Right ventricle myocardium superior (tissue), 1 donor: ENCODE measurements around the gene BANF1. TPM values are rescaled to one million over a fixed set of nuclear protein-coding genes. Genes with fewer than 3 reads are reported as not detected.

Experiments used
- ATAC-seq: fragments of 200-7000 bp; cut with Tn5 transposase; one replicate; pipeline ENCODE4 v1.9.1; 2020; ENCODE audit warnings: mild to moderate bottlenecking; ENCODE audit not compliant: poor library complexity
- DNase-seq: peaks from one replicate; pipeline ENCODE4 v3.0.0-alpha.2; 2020
- intact Hi-C: fragments of 100-400 bp; cut with DNase I; formaldehyde crosslinking; loops from one replicate; pipeline ENCODE4 v1.11.2; 2022
- total RNA-seq: library from RNA; stranded (reverse); fragmentation: NEBNext Ultra II Directional; extraction: Animal tissue kit (Norgen Biotek cat#: 25700); gene quantifications from one replicate; pipeline ENCODE4 v1.2.1, GENCODE V29; 2021
- donor health status: DM: no; HTN: yes; CAD: no; lungs with severe emphysema.

The BANF1 gene
- total RNA-seq, 1 donor from 2014 or later: 256 TPM

DNA sequence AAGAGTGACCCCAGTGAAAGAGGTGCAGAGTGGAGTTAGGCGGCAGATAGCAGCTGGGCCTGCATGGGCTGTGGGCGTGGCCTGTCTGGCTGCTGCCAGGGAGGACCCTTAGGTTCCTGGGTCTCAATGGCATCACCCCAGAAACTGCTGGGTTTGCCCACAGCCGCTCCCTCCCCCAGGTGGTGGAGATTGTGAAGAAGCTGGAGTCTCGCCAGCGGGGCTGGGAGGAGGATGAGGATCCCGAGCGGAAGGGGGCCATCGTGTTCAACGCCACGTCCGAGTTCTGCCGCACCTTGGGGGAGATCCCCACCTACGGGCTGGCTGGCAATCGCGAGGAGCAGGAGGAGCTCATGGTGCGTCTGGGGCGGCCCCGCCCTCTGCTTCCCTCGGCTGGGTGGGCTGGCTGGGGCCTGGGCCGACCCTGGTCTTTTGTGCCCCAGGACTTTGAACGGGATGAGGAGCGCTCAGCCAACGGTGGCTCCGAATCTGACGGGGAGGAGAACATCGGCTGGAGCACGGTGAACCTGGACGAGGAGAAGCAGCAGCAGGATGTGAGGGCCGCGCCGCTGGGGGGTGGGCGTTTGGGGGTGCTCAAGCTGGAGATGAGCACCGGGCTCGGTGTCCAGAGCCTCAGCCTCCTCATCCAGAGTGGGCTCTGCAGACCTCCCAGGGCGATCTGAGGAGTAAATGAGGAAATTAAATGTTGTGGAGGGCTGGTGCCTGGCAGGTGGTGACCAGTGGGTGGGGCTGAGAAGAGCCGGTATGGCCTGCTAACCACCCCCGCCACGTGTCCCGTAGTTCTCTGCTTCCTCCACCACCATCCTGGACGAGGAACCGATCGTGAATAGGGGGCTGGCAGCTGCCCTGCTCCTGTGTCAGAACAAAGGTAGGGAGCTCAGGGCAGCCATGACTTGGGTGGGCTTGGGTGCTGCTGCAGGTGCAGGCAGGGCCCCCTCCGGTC lies 25.8 kb upstream of the BANF1 start:
- no peak for DNase-seq
- intact Hi-C loops: no loop called here
- ATAC-seq: no peak

DNA sequence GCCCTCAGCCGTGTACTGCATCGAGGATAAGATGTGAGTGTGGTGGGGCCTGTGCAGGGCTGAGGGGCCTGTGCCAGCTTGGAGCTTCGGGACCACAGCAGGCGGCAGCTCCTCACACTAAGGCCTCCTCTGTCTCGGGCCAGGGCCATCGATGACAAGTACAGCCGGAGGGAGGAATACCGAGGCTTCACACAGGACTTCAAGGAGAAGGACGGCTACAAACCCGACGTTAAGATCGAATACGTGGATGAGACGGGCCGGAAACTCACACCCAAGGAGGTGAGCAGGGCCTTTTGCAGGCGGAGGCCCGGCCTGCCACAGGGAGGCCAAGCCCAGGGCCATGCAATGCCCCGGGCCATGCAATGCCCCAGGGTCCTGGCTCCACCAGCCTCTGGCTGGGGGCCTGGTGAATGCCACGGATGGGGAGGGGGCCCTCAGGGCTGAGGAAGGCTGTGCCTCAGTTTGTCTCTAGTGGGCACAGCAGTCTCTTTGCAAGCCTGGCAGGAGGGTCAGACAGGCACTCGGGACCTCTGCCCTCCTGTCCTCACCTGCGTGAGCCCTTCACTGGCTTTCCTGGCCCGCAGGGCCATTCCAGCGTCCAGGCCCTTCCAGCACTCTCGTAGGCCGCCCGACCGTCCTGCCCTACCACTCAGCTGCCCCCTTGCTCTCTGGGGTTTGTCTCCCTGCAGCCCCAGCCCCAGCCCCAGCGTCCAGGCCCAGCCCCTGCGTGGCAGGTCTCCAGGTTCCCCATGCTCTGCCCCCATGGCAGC lies 24.5 kb upstream of the BANF1 start:
- DNase-seq (no peak), ATAC-seq (no peak)
- intact Hi-C loops: no loop called here

DNA sequence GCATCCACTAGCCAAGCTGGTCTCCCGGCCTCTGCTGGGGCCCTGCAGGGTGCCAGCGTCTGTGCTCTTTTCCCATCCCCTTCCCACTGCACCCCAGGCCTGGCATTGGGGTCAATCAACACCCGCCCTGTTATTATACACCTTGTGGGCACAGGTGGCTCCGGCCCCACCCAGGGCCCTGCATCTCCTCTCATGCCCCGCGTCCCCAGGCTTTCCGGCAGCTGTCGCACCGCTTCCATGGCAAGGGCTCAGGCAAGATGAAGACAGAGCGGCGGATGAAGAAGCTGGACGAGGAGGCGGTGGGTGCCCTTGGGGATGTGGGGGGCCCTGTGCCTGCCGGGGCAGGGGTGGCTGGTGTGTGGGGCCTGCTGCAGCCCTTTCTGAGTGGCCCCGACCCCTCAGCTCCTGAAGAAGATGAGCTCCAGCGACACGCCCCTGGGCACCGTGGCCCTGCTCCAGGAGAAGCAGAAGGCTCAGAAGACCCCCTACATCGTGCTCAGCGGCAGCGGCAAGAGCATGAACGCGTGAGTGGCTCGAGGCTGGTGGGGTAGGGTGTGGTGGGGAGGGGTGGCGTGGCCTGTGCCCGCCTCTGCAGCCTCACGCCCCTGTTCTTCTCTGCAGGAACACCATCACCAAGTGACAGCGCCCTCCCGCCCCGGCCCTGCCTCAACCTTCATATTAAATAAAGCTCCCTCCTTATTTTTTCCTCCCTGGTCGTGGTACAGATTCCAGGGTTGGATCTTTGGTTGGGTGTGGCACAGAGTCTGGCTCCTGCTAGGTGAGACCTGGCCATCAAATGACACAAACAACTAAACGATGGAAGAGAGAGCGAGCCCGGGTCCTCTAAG lies 23.7 kb upstream of the BANF1 start:
- DNase-seq: no peak
- intact Hi-C loops: no loop called here
- ATAC-seq: no peak

DNA sequence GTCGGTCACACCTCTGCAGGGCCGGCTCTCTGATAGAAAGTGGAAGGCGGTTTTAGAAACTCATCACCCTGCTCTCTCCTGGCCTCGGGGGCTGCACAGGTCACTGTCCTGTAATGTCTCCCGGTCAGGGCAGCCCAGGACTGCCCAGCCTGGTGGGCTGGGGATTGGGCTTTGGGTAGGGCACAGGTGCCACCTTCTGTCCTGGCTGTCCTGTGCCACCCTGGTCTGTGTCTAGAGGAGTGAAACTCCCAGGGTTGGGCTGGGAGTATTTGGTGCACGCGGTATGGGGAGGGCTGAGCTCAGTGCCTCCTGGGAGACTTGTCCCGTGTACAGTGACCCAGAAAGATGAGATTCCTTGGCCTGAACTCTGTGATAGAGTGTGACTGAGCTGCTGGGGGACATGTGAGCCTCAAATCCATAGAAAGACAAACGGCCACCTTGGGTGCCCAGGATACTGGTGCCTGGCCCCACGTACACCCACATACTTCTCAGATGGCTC lies 23.0 kb upstream of the BANF1 start:
- ATAC-seq: no peak
- intact Hi-C loops: no loop called here
- DNase-seq: no peak

DNA sequence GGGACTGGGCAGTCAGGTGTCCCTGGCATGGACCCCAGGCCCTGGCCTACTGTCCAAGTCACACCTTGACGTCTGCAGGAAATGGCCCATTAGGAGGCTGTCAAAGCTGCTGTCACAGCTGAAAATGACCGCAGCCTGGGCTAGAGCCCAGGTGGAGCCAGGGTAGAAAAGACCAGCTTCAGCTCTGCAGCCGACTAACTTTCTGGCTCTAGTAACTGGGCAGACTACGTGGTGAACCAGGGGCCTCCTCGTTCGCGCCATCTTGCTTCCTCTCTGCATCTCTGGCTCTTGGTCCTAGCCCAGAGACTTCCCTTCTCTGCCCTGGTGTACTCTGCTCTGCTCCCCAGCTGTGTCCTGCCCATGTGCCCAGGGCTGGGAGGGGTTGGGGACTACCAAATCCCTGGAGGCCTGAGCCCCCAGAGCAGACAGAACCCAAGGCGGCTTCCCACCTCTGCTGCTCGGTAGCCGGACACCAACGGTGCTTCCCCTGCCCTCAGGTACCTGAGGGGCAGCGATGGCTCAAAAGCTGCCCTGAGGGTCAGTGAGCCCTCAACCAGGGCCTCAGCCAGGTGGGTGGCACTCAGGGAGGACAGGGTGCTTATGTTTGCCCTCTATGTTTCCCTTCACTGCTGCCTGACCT lies 21.1 kb upstream of the BANF1 start:
- DNase-seq (no peak), ATAC-seq (peak; percentile 4)
- intact Hi-C loops: no loop called here

DNA sequence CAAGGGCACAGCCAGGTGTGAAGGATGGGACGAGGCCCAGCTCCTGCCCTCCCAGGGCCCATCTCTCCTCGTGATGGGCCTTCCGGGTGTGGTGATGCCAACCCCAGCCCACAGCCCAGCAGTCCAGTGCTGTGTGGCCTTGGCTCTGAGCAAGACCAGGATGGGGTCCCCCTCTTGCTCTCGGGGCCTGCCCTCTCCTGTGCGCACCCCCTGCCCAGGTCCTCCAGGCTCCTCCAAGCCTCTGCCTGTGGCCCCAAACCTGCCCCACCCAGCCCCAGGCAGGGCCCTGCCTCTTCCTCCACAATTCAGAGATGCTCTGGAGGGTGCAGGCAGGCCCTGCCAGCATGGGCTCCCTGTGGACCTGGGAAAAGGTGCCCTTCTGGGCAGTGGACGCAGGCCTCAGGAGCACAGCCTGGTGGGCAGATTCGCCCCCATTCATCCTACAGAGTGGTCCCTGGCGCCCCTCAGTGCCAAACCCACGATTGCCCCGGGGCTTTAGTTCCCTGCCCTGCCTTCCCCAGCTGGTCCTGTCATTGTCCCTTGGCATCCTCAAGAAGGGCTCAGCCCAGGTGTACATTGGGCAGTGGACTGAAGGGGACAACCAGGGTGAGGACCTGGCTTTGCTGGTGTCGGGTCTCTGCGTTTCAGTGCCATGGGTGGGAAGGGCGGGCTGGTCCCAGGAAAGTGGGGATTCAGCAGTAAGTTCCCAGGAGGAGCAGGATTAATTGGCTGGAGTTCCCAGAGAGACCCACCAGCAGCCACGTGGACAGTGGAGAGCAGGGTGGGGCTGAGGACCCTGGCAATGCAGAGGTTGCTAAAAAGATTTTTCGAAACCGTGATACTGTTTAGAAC lies 20.1 kb upstream of the BANF1 start:
- no peak for DNase-seq
- intact Hi-C loops: no loop called here
- no peak for ATAC-seq

DNA sequence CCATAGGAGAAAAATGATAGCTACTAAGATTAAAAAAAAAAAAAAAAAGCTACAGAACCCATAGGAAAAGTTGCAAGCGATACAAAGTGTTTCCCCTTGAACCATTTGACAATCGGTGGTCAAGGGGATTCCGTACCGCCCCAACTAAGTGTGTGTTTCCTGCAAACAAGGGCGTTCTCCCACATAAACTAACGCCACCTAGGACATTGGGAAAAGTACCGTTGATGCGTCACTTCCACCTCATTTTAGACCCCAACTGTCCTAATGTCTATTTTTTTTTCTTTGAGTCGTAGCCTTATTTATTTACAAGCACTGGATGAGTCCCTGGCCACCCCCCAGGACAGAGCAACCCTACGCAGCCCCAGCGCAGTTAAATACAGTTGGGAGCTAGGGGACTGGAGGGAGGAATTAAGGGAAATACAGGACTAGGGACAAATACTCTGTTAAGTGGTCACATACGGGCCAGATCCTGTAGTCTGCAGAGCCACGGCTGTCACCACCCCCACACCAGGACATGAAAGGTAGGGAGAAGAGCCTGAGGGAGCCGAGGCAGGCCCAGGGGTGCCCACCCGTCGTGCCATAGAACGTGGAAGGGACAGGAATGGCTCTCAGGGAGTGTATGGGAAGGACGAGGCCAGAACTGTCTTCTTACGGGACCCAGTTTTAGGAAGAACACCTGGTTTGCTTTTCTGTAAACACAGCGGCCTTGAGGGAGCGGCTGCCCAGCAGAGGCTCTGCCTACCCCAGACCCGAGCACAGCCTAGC lies 19.3 kb upstream of the BANF1 start:
- ATAC-seq (no peak), DNase-seq (no peak)
- intact Hi-C loops: no loop called here

DNA sequence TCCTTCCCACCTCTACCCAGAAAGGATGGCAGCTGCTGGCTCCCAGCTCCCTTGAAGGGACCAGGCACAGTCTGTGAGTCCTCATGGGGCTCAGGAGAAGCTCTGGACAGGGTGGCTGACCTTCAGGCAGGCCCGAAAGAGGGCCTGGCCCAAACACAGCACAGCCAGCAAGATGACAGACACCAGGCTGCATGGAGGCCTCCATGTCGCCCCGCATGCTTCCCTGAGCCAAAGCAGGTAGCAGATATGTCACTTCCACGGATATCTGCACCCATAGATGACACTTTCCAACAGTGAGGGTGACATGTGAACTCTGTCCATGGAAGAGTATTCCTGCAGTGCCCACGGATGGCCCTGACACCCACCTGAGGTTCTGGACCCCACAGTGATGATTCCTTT lies 18.7 kb upstream of the BANF1 start:
- ATAC-seq (no peak), DNase-seq (no peak)
- intact Hi-C loops: no loop called here

DNA sequence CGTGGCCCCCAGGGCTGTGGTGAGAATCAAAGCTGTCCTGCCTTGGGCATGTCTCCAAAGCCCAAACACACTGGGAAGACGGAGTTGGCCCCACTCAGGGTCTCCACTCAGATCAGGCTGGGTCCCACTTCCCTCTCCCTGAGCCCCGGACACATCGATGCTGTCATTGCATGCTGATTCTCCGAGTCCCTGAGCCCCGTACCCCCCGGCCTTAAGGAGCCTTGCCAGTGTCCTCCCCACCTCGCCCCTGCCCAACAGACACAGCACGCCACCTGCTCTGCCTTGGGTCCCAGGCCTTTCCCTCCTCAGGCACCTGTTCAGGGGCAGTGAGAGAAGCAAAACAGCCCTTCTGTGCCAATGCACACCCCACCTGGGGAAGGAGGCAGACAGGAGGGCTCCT lies 15.0 kb upstream of the BANF1 start:
- ATAC-seq (no peak), DNase-seq (no peak)
- intact Hi-C loops: loop anchor here (2.0 to 5.0 kb wide), 2 partner anchors 101 to 280 kb away; no protein-coding TSS in a partner anchor

DNA sequence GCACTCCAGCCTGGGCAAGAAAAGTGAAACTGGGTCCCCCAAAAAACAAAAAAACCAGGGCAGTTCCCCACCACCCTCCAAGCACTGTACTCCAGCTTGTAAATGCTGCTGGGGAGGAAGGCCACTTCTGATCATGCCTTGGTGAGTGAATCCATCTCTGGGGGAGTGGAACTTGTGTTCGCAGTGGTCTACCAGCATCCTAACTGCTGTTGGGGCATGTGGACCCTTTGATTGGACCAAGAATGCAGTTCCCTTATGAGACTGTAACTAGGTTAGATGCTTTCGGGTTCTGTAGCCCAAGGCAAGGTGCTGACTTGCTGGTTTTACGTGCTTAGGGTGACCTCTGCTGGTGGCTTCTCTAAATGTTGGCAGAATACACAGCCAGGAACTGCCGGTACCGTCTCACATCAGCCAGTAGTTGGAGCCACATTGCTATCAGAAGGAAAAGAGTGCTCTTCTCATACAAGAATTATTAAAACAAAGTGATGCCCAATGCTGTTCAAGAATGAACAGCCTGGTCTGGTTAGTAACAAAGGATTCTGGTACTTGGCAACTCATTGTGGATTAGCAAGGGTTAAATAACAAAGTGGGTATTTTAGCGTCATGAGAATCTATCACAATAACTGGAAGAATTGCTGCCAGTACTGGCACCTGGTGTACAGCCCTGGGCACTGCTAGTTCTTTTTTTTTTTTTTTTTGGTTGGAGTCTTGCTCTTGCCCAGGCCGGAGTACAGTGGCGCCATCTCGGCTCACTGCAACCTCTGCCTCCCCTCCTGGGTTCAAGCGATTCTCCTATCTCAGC lies 13.3 kb upstream of the BANF1 start:
- DNase-seq (peak; percentile 82), ATAC-seq (peak; percentile 99)
- intact Hi-C loops: loop anchor here (5.0 kb wide), 1 partner anchor 282 kb away; no protein-coding TSS in a partner anchor

DNA sequence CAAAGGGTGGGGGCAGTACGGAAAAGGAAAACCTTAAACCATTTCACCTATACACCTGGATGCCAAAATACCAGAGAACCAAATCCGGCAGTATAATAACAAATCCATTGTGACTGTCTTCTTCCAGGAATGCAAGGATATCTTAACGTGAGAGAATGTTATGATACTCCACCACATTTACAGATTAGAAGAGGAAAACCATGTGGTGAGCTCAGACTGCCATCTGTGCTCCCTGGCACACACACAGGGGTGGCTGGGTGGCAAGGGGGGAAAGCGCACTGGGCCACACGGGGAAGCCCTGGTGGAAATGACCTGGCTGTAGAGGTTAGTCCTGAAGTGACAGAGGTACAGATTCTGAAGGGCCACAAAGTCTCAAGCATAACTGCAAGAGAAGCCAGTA lies 10.2 kb upstream of the BANF1 start:
- DNase-seq (no peak), ATAC-seq (no peak)
- intact Hi-C loops: no loop called here

DNA sequence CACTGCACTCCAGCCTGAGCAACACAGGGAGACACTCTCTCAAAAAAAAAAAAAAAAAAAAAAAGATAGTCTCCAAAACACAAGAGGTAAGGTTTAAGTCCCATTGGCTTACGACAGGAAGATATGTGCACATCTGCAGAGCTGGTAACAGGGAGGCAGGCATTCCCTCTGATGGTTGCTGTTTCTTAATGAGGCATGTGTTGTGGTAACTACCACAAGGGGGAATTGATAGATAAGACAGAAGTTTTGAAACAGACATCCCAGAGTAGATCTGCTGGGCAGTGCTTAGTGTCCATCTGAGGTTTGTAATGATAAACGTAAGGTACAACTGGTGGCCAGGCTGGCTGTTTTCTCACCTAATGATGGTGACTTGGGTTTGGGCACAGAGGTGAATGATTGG lies 5.0 kb upstream of the BANF1 start:
- intact Hi-C loops: no loop called here
- DNase-seq (no peak), ATAC-seq (no peak)

DNA sequence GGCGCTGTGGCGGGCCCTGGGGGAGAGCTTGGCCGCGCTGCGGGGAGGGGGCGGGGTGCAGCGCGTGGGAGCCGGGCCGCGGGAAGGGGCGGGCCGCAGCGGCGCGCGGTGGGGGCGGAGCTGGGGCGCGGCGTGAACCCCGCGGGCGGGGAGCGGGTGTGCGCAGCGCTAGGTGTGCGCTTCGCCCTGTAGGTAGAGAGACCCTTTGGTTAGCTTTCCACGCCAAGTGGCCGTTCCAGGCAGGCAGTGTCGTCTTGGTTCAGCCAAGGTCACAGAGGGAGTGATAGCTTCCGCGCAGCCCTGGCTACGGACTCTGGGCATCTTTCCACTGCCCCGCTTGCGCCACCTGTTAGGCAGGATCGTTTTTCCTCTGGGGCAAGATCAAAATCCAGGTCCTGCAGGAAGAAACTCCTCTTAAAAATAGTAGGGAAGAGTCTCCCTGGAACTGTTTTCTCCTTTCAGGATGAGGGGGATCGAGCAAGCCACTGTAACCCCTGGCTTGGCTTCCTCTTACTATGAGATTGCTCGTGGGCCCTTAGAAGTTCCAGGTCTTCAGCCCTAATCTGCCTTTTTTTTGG lies 434 bp downstream of the BANF1 start:
- intact Hi-C loops: no loop called here
- ATAC-seq (peak; percentile 91), DNase-seq (peak; percentile 70)

DNA sequence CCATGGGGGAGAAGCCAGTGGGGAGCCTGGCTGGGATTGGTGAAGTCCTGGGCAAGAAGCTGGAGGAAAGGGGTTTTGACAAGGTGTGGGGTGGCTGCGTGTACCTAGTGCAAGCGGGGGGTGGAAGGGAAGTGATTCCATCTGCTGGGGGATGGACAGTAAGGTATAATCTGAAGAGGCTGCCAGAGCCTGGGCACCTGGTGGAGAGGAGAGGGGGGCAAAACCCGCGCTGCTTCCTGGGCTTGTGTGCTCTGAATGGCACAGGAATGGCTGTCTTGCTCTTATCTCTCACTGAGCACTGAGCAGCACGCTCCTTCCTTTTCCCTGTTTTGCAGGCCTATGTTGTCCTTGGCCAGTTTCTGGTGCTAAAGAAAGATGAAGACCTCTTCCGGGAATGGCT lies 988 bp downstream of the BANF1 start:
- intact Hi-C loops: no loop called here
- DNase-seq: no peak
- no peak for ATAC-seq

DNA sequence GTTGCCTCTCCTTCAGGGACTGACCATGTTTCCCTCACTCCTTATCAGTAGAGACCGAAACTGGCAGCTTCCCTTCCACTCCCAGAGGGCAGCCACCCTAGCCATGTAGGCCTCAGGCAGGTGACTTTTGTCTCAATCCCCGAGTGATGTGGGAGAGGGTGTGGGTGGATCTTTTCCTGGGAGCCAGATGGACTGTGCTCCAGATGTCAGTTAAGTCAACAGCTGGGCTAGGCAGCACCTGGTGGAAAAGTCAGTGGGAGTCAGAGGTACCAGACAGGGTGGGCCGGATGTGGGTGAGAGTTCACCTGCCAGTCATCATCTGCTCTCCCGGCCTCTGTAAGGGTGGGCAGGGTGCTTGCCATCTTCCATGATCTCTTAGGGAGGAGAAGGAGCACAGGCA lies 1.9 kb downstream of the BANF1 start:
- intact Hi-C loops: no loop called here

More for the DNA sequence above, 1.9 kb downstream of the BANF1 start:
- ATAC-seq (no peak), DNase-seq (no peak)
